Hepatocyte (in vitro differentiated cells): ENCODE measurements around the gene PAQR3.

Experiments used
- EZH2 ChIP-seq: fragments of 200-600 bp; sonication (generic); IDR thresholded peaks from 2 replicates; pipeline ENCODE4 v1.6.1; 2016; ENCODE audit warnings: antibody characterized with exemption, mild to moderate bottlenecking, borderline replicate concordance
- EZH2phosphoT487 ChIP-seq: fragments of 200-600 bp; sonication (generic); IDR thresholded peaks from one replicate; pipeline ENCODE4 v1.6.1; 2018; ENCODE audit warnings: antibody characterized with exemption, mild to moderate bottlenecking, low read depth, moderate library complexity; ENCODE audit not compliant: unreplicated experiment, severe bottlenecking
- TF ChIP-seq, protein P1 (sequence below): fragments of 200-600 bp; sonication (generic); IDR thresholded peaks from 2 replicates; pipeline ENCODE4 v1.5.1; 2016; ENCODE audit warnings: antibody characterized with exemption, mild to moderate bottlenecking; ENCODE audit not compliant: poor library complexity

DNA sequence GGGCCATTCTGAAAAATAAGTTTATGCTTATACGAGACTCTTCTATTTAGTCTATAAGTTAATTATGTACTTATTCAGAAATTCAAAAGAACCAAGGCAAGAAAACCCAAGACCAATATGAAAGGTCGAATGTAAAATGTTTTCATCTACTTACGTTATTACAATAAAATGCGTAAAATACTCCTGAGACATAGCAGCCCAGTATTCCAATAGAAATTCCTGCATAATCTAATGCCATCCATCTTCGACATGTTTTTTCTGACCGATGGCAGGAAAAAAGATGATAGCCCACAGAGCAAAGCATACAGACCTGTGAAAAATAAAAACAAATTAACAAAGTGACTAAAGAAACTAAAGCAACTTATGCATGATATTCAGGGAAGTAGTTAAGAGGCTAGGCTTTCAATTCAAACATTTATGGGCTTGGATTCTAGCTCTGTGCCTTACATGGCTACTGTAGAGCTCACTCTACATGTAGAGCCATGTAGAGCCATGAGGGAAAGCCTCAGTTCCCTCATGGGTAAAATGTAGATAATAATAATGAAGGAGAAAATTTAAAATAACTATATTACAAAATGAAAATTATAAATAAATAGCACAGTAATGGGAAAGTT lies 9.1 kb downstream of the PAQR3 start:
- TF ChIP-seq, protein P1, sequence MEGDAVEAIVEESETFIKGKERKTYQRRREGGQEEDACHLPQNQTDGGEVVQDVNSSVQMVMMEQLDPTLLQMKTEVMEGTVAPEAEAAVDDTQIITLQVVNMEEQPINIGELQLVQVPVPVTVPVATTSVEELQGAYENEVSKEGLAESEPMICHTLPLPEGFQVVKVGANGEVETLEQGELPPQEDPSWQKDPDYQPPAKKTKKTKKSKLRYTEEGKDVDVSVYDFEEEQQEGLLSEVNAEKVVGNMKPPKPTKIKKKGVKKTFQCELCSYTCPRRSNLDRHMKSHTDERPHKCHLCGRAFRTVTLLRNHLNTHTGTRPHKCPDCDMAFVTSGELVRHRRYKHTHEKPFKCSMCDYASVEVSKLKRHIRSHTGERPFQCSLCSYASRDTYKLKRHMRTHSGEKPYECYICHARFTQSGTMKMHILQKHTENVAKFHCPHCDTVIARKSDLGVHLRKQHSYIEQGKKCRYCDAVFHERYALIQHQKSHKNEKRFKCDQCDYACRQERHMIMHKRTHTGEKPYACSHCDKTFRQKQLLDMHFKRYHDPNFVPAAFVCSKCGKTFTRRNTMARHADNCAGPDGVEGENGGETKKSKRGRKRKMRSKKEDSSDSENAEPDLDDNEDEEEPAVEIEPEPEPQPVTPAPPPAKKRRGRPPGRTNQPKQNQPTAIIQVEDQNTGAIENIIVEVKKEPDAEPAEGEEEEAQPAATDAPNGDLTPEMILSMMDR, result no peak
- no peak for TF ChIP-seq EZH2
- TF ChIP-seq EZH2phosphoT487, result no peak
